ENCODE data around the gene PPP1R7.
"Not testable (repeated sequence)": the region's sequence is repeated elsewhere in the genome, so short reads cannot be mapped to it uniquely, and the experiment has no call there.

The PPP1R7 gene

DNA sequence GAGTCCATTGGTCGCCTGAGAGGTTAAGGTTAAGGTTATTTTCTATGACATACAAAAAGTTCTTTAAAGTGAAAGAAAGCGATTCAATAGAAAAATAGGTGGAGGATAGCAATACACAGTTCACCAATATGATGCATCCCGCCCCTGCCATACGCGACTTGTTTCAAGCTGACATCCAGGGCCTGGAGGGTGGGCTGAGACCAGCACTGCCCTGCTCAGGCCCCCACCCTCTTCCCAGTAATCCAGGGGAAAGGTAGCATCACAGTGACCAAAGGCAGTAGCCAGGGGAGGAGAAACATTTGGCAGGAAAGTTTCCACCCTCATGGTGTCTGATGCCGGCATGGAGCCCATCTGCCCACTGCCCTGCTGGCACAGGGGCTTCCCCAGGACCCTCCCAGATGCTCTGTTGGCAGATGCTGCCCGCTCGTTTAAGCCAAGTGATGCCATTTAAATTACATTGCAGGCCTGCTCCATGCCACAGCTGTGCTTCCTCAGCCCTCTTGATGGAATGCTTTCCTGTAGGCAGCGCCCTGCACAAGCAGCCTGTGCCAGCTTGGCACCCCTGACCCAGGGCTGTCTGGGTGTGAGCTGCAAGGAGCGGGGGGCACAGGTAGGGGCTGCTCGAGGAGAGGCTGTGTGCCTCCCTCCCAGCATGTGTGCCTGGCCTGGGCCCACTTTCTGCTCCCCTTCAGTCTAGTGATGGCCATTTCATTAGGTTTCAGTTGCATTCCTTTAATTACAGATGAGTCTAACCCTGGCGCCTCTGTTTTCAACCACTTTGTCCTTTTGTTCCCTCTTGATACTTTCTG is 27.5 kb downstream of the PPP1R7 start:
- no peak for DNase-seq

DNA sequence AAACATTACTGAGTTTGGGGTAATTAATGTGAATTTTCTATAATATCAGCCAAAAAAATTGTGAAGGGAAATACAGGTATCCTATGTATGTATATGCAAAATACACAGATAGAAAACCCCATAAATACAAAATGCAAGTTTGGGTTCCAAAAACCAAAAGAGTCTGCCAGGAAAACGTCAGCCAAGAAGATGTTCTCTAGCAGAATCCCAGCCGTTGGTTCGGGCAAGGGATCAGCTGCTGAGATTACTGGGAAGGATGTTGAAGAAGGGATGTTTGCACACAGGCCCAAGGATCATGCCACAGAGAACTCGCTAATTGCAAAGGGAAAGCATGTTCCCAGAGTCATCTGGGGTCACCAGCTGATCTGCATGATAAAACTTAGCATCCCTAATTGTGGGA is 28.7 kb downstream of the PPP1R7 start:
- no peak for DNase-seq

DNA sequence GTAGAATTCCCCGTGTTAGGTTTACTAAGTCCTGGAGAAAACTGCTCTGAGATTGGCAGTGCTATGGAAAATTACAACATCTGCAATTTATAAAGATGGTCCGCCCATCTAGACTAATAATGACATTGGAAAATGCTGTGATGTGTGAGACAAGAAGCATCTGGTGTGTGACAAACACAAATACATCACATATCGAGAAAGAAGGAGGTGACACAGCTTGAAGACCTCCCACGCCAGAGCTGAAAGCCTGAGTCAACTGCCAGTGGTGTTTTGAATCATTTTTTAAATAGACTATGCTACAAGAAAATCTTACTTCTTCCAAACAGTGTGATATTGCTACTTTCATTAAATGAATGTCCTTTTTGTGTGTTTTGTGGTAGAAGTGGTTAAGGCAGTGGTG is 29.6 kb downstream of the PPP1R7 start:
- DNase-seq: no peak

DNA sequence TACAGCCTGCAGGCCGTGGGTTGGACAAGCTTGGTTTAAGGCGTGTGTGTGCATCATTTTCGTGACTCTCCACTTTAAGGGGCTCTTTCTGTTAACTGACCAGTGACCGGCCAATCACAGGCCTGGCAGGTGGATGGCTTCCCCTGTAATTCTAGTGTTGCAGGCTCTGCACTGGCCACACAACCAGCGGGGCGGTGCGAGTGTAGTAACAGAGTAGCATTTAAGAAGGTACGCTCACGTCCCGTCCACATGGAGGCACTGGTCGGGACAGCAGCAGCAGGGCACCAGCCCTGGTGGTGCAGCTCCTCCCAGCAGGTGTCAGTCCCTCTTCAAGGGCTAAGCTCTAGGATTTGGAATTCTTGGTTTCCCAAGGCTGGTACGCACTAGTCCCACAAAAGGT is 30.2 kb downstream of the PPP1R7 start:
- DNase-seq: no peak

DNA sequence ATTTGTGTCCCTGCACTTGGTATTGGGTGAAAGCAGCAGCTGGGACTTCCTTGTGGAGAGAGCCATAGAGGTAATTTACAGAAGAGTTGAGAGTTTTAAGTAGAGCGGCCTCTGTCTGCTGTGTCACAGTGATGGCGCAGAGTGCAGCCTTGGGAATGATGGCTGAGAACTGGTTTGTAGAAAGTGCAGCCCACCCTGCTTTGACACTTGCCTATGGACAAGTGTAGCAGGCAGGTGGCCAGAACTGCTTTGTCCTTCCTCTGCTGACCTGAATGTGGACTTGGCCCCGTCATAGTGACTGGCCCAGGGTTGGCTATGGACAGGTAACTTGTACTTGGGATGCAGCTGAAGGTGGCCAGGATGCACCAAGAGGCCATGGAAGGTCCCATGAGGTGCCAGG is 31.9 kb downstream of the PPP1R7 start:
- DNase-seq: no peak

DNA sequence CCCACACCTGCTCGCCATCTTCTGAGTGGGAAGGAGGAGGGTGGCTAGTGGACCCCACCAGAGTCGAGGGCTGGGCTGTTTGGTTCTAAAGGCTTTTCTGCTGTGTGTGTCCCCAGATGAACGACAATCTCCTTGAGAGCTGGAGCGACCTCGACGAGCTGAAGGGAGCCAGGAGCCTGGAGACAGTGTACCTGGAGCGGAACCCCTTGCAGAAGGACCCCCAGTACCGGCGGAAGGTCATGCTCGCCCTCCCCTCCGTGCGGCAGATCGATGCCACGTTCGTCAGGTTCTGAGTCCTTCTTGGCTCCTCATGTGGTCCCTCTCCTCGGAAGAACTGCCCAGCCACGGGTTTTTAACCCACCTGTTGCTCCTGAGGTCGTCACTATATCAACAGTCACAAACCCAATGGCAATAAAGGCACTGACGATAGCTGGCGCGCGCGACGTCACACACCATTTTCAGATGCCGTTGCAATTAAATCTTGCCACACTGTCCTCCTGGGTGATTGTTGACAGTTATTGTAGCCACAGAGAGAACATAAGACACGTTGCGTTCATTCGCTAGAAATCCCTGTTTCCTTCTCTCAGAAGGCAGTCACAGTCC is 32.4 kb downstream of the PPP1R7 start:
- DNase-seq: no peak

DNA sequence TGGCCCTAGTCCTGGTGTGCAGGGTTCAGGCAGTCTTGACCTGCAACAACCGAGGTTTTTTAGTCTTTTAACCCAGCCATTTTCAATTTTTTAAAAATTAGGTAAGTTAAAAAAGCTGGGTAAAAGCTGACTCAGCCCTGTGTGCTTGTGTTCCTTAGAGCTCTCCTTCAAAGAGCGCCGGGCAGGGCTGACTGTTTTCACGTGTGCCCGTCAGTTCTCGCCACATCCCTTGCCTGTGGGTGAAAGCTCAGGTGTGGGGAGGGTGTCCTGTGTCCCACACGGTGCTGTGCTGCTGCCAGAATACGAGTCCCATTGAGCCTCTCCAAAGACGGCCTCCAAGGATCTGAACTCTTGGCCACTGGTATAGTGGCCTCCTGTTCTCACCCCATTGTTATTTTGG is 33.0 kb downstream of the PPP1R7 start:
- DNase-seq: no peak

DNA sequence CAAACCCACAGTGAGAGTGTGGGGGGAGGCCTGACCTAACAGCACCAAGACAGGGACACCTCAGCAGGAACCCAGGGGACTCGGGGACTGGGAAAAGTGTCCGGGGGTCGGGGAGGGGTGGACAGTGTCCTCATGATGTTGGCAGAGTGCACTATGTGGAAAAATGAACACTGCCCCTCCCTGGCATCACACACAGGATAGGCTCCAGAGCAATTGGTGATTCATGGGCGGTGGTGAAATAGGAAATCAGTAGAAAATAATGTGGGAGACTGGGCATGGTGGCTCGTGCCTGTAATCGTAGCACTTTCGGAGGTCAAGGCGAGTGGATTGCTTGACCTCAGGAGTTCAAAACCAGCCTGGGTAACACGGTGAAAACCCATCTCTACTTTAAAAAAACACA is 34.6 kb downstream of the PPP1R7 start:
- no peak for DNase-seq

DNA sequence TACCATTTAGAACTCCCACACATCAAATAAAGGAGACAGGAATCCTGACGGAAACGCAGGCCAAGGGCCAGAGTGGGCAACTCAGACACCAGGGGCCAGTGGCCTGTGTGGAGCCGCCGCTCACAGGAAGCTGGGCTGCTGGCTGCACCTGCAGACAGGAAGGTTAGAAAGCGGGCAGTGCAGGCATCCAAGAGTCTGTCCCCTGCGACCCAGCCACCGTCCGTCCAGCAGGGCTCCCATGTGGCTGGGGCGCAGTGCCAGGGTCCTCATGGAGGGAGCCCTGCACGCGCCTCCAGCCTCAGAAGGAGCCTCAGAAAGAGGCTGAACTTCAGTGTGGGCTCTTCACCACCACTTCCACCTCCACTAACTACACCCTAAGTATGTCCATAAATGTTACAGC is 35.7 kb downstream of the PPP1R7 start:
- no peak for DNase-seq

DNA sequence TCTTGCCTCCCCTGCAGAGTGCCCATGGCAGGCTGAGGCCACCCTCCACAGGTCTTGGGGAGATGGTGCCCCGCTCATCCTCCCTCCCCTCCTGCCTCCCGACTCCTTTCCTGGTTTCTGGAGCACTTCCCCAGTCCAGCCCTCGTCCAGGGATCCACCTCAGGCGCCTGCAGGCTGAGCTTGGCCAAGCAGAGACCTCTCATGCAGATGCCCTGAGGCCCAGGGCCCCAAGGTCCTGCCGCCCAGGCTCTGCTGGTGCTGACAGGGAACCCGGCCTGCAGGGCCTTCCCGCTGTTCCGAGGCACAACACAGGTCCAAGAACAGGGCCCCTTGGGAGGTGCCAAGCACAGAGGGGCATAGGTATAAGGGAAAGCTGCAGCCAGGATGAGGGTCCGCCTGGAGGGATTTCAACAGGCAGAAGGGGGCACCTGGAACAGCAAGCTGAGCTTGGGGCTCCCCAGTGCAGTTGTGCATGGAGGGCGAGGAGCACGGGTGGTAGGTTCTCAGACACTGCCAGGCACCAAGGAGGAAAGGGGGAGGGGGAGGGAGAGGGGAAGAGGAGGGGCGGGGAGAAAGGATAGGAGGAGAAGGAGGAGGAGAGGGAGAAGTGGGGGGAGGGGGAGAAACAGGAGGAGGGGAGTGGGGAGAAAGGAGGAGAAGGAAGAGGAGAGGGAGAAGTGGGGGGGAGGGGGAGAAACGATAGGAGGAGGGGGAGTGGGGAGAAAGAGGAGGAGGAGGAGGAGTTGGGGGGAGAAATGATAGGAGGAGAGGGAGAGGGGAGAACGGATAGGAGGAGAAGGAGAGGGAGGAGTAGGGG is 37.0 kb downstream of the PPP1R7 start:
- no peak for DNase-seq

DNA sequence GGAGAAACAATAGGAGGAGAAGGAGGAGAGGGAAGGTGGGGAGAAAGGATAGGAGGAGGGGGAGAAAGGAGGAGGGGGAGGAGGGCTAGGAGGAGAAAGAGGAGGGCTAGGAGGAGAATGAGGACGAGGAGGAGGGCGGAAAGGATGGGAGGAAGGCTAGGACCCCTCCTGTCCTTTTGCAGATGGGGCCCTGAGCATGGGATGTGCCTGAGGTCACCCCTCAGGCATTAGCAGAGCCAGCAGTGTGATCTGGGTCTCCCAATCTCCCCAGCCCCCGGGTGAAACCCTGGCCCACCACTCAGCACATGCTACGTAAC is 37.6 kb downstream of the PPP1R7 start:
- no peak for DNase-seq

DNA sequence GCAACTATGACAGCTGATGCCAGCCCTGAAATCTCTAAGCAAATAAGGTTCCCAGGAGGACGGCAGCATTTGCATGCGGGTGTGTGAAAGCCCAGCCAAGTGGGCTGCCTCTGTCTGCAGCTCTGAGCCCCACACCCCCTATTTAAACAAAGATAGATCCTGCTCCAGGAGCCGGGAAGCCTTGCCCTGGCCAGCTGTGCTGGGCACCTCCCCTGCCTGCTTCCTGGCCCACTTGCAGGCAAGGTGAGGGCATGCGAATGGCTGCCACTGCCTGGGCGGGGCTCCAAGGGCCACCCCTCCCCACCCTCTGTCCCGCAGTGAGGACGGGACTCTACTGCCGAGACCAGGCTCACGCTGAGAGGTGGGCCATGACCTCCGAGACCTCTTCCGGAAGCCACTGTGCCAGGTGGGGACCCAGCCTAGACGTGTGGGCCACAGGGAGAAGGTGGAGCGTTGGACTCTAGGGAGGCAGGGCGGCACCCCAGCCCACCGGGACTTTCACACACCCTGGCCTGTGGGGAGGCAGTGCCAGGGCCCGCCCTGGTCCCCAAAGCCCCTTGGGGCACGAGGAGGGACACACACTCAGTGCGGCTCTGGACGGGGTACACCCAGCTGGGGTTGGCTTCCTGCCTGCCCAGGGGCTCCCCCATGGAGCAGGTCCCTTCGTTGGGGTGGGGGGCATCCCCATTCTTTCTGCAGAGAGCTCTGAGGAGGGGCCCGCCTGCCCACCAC is 38.3 kb downstream of the PPP1R7 start, which contains the start of gene ANO7:
ANO7 (plus strand) TSS at position 317 of the 732 bp plus-strand sequence. CDS start 1,387 bp downstream, outside the sequence.
- no peak for DNase-seq

DNA sequence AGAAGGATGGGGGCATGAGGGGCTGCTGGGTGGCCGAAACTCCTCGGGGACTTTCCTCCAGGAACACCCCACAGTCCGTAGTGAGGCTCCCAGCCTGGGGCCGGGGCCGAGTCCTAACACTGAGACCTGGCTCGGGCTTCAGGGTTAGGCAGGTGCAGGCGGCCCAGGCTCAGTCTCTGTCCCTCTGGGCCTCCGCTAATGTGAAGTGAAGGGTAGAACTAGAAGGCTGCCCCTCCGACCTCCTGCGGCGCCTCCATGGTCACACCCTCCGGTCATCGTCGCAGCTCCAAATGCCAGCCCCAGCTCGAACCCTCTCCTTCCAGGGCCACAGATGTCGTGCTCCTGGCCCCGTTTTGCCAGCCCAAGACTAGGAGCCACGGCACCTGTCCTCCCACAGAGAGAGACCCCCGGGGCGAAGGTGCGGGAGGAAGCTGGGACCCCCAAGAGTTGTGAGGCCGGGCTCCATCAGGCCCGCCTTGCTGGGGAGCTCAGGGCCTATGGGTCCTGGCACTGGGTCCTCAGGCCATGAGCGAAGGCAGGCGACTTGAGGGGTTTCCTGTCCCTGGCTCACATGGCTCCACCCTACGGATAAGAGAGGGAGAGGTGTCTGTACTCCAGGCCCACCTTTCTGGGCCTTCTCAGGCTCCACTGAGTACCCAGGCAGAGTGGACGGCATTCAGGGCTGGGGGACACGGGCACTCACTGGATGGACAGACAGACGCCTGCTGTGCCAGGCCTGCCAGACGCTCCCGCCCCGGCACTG is 39.0 kb downstream of the PPP1R7 start:
- no peak for DNase-seq

DNA sequence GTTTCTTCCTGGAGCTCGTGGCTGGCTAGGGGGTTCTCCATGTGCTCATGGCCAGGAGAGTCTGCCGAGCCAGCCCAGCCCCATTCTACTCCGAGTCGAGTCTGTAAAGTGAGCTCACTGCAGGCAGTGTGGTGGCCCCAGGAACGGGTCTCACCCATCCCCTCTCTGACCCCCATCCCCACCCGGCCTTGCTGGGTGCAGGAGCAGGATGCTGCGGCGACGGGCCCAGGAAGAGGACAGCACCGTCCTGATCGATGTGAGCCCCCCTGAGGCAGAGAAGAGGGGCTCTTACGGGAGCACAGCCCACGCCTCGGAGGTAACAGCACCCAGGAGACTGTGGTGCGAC is 39.6 kb downstream of the PPP1R7 start:
- no peak for DNase-seq

DNA sequence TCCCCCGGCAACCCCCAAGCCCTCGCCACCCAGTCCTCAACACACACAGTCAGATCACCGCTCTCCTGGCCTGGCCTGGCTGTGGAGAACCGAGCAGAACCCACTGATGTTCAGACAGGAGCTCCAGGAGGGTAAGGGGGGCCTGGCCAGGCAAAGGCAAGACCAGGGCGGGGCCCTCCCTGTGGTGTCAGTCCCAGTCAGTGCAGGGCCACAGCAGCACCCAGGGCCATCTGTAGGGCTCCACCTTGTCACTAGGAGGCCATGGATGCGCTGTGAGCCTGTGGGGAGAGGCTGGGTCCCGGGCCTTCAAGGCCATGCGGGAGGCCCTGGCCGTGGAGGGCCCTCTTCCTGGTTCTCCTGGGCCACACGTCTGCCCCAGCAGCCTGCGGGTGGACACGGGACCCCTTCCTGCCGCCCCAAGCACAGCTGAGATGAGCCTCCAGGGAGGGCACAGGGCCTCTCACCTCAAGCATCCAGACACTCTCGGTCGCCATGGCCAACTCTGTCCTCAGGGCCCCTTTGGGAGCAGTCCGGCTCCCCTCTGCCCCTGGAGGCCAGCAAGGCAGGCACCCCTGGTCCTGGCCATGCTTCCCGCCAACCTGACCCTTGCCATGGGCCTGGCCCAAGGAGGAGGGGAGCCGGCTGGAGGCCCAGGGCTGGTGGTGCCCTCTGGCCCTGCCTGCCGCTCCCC is 40.2 kb downstream of the PPP1R7 start:
- no peak for DNase-seq

DNA sequence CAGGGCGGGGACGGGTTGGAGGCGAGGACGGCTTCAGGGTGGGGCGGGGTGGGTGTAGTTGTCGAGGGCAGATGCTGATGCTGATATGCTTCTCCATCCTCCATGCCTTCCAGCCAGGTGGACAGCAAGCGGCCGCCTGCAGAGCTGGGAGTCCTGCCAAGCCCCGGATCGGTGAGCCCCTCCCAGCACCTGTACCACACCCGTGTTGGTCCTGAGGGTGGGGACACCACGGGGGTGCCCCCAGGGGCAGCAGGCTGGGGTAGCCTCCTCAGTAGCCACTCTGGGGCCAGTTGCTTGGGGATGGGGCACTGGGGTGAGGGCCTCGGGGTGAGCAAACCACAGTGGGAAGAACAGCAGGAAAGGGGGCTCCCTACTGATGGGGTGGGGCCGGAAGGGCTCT is 40.8 kb downstream of the PPP1R7 start:
- DNase-seq: no peak

DNA sequence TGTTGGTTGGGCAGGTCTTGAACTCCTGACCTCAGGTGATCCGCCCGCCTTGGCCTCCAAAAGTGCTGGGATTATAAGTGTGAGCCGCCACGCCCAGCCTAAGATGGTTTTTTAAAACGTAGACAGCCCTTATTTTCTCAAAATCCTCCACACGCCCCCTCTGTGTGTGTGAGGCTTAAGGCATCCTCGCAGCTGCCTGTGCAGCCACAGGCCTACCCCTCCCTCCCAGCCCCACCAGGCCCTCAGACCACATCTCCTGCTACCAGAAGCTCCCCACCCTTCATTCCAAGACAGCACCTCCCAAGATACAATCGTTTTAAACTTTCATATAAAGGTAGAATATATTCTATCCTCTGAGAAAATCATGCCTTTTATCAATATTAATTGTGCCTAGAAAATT is 43.0 kb downstream of the PPP1R7 start:
- DNase-seq: no peak

DNA sequence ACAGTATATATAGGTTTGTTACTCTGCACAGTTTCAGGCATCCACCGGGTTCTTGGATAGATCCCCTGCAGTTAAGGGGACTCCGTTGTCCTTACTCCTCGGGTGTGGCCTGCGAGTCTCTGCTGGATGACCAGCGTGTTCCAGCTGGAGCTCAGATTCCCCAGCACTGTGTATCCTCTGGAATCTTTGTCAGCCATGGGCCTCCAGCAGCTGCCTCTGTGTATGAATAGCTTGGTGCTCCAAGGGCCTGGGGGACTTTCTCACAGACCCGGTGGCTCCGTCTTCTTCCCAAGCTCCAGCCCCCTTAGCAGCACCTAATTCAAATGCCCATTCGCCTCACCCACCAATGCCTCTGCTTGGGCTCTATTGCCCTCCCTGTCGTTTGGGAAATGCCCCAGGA is 44.5 kb downstream of the PPP1R7 start:
- no peak for DNase-seq

DNA sequence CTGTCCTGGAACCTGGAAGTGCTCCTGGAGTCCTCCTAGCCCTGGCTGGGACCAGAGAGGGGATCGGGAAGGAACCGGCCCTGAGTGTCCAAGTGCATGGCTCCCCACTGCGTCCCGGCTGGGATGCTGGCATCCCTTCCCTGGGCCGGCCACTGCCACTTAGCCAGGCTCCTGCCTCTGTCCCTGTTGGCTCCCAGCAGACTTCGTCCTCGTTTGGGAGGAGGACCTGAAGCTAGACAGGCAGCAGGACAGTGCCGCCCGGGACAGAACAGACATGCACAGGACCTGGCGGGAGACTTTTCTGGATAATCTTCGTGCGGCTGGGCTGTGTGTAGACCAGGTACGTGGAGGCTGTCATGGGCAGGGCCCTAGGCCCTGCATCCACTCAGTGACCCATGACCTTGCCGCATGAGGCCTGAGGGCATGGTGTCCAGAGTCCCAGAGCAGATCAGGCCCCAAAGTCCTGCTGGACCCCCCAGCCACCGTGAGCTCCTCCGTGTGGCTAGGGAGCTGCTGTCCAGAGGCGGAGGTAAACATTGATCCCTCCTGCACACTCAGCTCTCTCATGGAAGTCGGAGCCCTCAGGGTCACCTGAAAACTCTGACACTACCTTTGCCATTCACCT is 45.4 kb downstream of the PPP1R7 start:
- DNase-seq: no peak

DNA sequence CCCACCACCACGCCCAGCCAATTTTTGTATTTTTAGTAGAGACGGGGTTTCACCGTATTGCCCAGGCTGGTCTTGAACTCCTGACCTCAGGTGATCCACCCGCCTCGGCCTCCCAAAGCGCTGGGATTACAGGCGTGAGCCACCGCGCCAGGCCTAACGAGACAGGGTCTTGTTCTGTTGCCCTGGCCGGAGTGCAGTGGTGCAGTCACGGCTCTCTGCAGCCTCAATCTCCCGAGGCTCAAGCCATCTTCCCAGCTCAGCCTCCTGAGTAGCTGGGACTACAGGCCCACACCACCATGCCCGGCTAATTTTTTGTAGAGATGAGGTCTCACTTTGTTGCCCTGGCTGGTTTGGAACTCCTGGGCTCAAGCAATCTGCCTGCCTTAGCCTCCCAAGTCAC is 47.0 kb downstream of the PPP1R7 start:
- not testable (repeated sequence) for DNase-seq

DNA sequence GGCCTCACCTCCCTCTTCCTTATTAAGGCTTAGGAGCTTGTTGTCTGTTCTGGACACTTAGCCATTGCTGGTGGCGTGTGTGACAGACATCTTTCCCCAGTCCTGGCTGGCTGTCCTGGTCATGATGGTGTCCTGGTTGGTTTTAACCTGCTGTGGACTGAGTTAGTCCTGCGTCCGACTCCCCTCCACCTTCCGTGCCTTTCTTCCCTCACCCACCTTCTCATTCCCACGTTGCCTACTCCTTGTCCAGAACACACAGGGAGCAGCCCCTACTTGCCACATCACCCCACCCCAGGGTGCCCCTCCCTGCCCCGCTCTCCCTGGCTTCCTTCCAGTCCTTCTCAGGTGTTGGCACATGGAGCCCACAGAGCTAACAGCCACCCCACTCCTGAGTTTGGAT is 47.7 kb downstream of the PPP1R7 start:
- no peak for DNase-seq

All from activated effector memory CD4-positive, alpha-beta T cell treated with Interleukin-2 at 50 U/mL for 16 hours (primary cell).